Neutrophil (primary cell): ENCODE data around the gene FBXW11.

Source experiments
- H3K27ac ChIP-seq: fragments of 200-600 bp; sonication (generic); 2 replicates; pipeline ENCODE4 v1.5.1; 2016; ENCODE audit warnings: mild to moderate bottlenecking, moderate library complexity
- H3K27me3 ChIP-seq: fragments of 200-600 bp; sonication (generic); 2 replicates; pipeline ENCODE4 v1.6.0; 2016; ENCODE audit warnings: mild to moderate bottlenecking
- H3K36me3 ChIP-seq: fragments of 200-600 bp; sonication (generic); 2 replicates; pipeline ENCODE4 v1.5.1; 2017
- H3K4me1 ChIP-seq, 2 experiments: fragments of 200-600 bp in 1 of 2; sonication (generic) in 1 of 2; 1 replicate in 1 of 2; 2 replicates in 1 of 2; pipeline versions ENCODE4 v1.5.1 to v1.6.1; 2013 to 2016; ENCODE audit warnings: low read depth in 1 of 2, low read length in 1 of 2, mild to moderate bottlenecking in 1 of 2, moderate library complexity in 1 of 2; ENCODE audit not compliant: control insufficient read depth in 1 of 2, insufficient read depth in 1 of 2
- H3K4me3 ChIP-seq, 2 experiments: fragments of 200-600 bp in 1 of 2; sonication (generic) in 1 of 2; 1 replicate in 1 of 2; 2 replicates in 1 of 2; pipeline ENCODE4 v1.5.1; 2013 to 2016; ENCODE audit warnings: low read depth in 1 of 2, low read length in 1 of 2, mild to moderate bottlenecking in 1 of 2, moderate library complexity in 1 of 2
- H3K9me3 ChIP-seq: fragments of 200-600 bp; sonication (generic); 2 replicates; pipeline ENCODE4 v1.5.1; 2016
- TF ChIP-seq, protein P1 (sequence below): fragments of 200-600 bp; sonication (generic); IDR thresholded peaks from 2 replicates; pipeline ENCODE4 v1.5.1; 2016; ENCODE audit warnings: antibody characterized with exemption

FBXW11 gene

DNA sequence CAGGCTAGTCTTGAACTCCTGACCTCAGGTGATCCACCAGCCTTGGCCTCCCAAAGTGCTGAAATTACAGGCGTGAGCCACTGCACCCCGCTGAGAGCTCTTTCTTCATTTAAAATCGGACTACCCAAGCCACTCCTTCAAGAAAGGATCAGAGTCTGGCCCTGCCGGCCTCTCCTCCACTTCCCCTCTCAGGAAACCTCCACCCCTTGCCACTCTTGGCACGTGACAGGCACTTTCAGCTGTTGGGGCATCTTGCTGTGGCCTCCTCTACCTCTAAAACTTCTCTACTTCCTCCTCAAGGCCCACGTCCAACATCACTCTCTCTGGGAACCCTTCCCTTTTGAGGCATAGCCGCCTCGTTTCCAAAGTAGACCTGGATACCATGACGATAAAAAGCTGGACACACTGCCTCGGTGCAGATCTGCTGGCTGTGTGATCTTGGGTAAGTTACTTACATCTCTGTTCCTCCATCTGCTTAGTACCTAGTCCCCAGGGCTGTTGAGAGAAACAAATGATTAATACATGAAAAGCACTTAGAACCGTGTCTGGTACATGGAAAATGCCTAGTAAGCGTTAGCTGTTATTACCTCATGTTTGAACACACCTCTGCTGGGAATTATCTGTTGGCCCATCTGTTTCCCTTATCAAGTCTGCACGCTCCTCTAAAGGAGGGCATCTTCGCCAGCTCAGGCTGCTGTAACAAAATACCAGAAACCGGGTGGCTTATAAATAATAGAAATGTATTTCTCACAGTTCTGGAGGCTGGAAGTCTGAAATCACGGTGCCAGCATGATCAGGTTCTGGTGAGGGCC is 165.5 kb downstream of the FBXW11 start:
- TF ChIP-seq, protein P1, sequence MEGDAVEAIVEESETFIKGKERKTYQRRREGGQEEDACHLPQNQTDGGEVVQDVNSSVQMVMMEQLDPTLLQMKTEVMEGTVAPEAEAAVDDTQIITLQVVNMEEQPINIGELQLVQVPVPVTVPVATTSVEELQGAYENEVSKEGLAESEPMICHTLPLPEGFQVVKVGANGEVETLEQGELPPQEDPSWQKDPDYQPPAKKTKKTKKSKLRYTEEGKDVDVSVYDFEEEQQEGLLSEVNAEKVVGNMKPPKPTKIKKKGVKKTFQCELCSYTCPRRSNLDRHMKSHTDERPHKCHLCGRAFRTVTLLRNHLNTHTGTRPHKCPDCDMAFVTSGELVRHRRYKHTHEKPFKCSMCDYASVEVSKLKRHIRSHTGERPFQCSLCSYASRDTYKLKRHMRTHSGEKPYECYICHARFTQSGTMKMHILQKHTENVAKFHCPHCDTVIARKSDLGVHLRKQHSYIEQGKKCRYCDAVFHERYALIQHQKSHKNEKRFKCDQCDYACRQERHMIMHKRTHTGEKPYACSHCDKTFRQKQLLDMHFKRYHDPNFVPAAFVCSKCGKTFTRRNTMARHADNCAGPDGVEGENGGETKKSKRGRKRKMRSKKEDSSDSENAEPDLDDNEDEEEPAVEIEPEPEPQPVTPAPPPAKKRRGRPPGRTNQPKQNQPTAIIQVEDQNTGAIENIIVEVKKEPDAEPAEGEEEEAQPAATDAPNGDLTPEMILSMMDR = no peak
- H3K27me3 ChIP-seq = no peaks in the 10 kb centered on the region
- peak overlapping the region; percentile 88 for H3K27ac ChIP-seq
- no peaks in the 10 kb centered on the region for H3K36me3 ChIP-seq
- H3K4me1 ChIP-seq = peaks cover 26 to 28% of the 10 kb centered on the region in 2 experiments
- H3K9me3 ChIP-seq = no peaks in the 10 kb centered on the region
- H3K4me3 ChIP-seq = peak overlapping the region; percentile 32 to 42

DNA sequence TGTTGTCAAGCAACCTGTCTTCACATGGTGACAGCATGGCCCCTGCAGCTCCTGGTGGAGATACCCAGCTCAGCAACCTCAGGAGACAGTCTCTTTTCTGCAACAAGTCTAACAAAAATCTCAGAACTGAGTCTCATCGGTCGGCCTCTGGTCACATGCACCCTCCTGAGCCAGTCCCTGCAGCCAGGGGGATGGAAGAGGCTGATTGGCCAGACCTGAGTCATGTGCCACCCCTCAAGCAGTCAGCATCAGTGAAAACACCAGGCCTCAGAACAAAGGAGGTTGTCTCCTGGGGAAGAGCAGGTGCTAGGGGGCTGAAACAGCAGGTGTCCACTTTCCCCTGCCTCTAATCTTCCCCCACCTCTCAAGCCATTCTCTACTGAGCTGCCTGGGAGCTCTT is 166.4 kb downstream of the FBXW11 start:
- Histone ChIP-seq H3K4me3 (peak overlapping the region; percentile 32 to 42), H3K36me3 (no peaks in the 10 kb centered on the region), H3K9me3 (no peaks in the 10 kb centered on the region), H3K4me1 (peaks cover 26 to 28% of the 10 kb centered on the region in 2 experiments), H3K27me3 (no peaks in the 10 kb centered on the region), H3K27ac (peak overlapping the region; percentile 88)
- TF ChIP-seq, protein P1 = no peak

DNA sequence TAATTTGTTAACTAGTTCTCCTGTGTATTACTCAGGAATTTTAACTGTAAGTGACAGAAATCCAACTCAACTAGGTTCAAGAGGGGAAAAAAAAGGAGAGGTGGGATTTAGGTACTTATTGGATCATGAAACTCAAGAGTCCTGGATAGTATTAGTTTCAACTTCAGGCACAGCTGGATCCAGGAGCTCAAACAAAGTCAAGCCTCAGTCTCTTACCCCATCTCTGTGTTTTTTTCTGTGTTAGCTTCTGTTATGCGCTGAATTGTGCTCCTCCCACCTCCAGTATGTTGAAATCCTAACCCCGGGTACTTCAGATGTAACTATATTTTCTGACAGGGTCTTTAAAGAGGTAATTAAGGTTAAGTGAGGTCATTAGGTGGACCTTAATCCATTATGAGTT is 167.3 kb downstream of the FBXW11 start:
- no peaks in the 10 kb centered on the region for H3K36me3 ChIP-seq
- TF ChIP-seq, protein P1 = no peak
- no peaks in the 10 kb centered on the region for H3K27me3 ChIP-seq
- H3K27ac ChIP-seq = no peak overlapping the region
- H3K4me1 ChIP-seq = peaks cover 26 to 28% of the 10 kb centered on the region in 2 experiments
- H3K9me3 ChIP-seq = no peaks in the 10 kb centered on the region
- H3K4me3 ChIP-seq = no peak overlapping the region

DNA sequence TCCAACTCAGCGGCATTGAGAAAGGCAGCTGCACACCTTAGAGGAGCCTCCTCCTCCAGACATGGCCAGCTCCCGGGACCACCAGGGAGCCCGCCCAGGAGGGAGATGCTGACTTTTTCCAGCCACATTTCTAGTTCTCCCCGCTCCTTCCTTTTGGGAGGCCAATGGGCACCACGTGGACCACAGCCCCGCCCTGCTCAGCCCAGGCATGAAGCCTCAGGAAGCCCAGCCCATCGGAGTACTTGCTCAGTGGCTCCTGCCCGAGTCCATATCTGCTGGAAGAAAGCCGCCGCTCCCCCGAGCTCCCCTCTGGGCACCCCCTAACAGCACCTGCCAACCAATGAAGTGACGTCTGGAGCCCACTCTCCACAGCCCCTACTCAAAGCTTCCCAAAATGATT is 168.4 kb downstream of the FBXW11 start:
- Histone ChIP-seq H3K4me1 (peaks cover 26 to 28% of the 10 kb centered on the region in 2 experiments), H3K36me3 (no peaks in the 10 kb centered on the region), H3K9me3 (no peaks in the 10 kb centered on the region), H3K27me3 (no peaks in the 10 kb centered on the region), H3K4me3 (no peak overlapping the region), H3K27ac (no peak overlapping the region)
- TF ChIP-seq, protein P1 = no peak

DNA sequence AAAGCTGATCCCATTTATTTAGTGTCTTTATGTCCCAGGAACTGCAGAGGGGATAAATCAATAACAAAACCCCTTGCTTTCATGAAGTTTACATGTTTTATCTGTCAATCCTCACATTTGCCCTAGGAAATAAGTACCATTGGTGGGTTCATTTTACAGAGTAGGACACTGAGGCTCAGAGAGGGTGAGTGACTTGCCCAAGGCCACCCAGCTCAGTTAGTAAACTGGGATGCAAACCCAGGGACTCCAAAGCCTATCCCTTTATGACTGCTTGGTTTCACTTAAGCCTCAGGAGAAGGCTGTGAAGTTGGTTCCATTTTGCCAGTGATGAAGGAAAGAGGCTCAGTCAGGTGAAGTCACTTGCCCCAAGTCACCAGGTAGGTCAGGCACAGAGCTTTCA is 168.9 kb downstream of the FBXW11 start:
- Histone ChIP-seq H3K4me3 (no peak overlapping the region), H3K9me3 (no peaks in the 10 kb centered on the region), H3K36me3 (no peaks in the 10 kb centered on the region), H3K27ac (no peak overlapping the region), H3K27me3 (no peaks in the 10 kb centered on the region), H3K4me1 (peaks cover 26 to 27% of the 10 kb centered on the region in 2 experiments)
- TF ChIP-seq, protein P1 = no peak
